Gastrocnemius medialis (tissue), 4 donors: ENCODE data around the gene FEV. TPM values are rescaled to one million over a fixed set of nuclear protein-coding genes. Genes with fewer than 3 reads are reported as not detected.

Source experiments
- ATAC-seq, 2 donors: fragments of 150-250 bp; one replicate each; pipeline ENCODE4 v1.9.1; 2016
- DNase-seq, 2 donors: peaks; one replicate each; pipeline ENCODE4 v3.0.0-alpha.2; 2019
- H3K27ac ChIP-seq, 4 donors: fragments of 200-600 bp; sonication (generic); 1 replicate in 1 of 4; 2 replicates in 3 of 4; pipeline ENCODE4 v1.5.1; 2016 to 2018; ENCODE audit warnings: mild to moderate bottlenecking in 2 of 4, moderate library complexity in 1 of 4
- H3K27me3 ChIP-seq, 3 donors: fragments of 200-600 bp; sonication (generic) in 2 of 3; 1 replicate in 1 of 3; 2 replicates in 2 of 3; pipeline versions ENCODE4 v1.5.1 to v1.6.0; 2016 to 2019; ENCODE audit warnings: mild to moderate bottlenecking in 1 of 3, moderate library complexity in 1 of 3
- H3K36me3 ChIP-seq, 2 donors: fragments of 200-600 bp; sonication (generic) in 1 of 2; one replicate each; pipeline ENCODE4 v1.5.1; 2017 to 2018
- H3K4me1 ChIP-seq, 2 donors: fragments of 200-600 bp; sonication (generic) in 1 of 2; one replicate each; pipeline ENCODE4 v1.5.1; 2016 to 2017; ENCODE audit warnings: mild to moderate bottlenecking in 2 of 2
- H3K4me3 ChIP-seq, 4 donors: fragments of 200-600 bp; sonication (generic) in 3 of 4; 1 replicate in 1 of 4; 2 replicates in 3 of 4; pipeline ENCODE4 v1.5.1; 2016 to 2019; ENCODE audit warnings: mild to moderate bottlenecking in 2 of 4
- H3K9me3 ChIP-seq, 3 donors: fragments of 200-600 bp; sonication (generic) in 2 of 3; 1 replicate in 1 of 3; 2 replicates in 2 of 3; pipeline ENCODE4 v1.5.1; 2016 to 2019
- CTCF ChIP-seq, 5 experiments: fragments of 450-650 bp in 3 of 5; fragments of 200-600 bp in 2 of 5; sonication (generic) in 2 of 5; IDR thresholded peaks in 4 of 5; conservative IDR thresholded peaks in 1 of 5; 1 replicate in 4 of 5; 2 replicates in 1 of 5; pipeline ENCODE4 v1.5.1; 2016 to 2019; ENCODE audit warnings: antibody characterized with exemption in 5 of 5, mild to moderate bottlenecking in 3 of 5, moderate library complexity in 3 of 5
- POLR2A ChIP-seq, 2 donors: fragments of 450-650 bp; IDR thresholded peaks; one replicate each; pipeline ENCODE4 v1.6.1; 2017; ENCODE audit warnings: antibody characterized with exemption in 2 of 2, mild to moderate bottlenecking in 2 of 2, moderate library complexity in 2 of 2
- in situ Hi-C, 4 donors: fragments of 200-750 bp; cut with MboI; loops; one replicate each; pipeline versions ENCODE4 v1.15.0 to v1.8.0; 2017; ENCODE audit warnings: low sequenced_read_pairs in 4 of 4
- intact Hi-C: fragments of 100-400 bp; cut with DNase I; formaldehyde crosslinking; loops from one replicate; pipeline ENCODE4 v1.15.1; 2023; ENCODE audit warnings: low total_unique reads
- total RNA-seq, 4 donors: library from RNA; depleted of rRNA; stranded (reverse); fragments of >200 nt; gene quantifications; one replicate each; pipeline versions ENCODE4 v1.1.0 to v1.2.3, GENCODE V29; 2016

FEV gene
- total RNA-seq, 4 donors from 2014 or later, result not detected

- no peaks in the 10 kb centered on the region for H3K9me3 ChIP-seq
- ATAC-seq (no peak), DNase-seq (no peak)
- H3K36me3 ChIP-seq, result no peaks in the 10 kb centered on the region
- no peak for TF ChIP-seq POLR2A (IDR thresholded peaks at IDR 0.05)
- no peak for TF ChIP-seq CTCF (IDR thresholded peaks at IDR 0.05 in 4 of 5, conservative IDR thresholded peaks at IDR 0.05 in 1 of 5)
- H3K4me3 ChIP-seq, result no peak overlapping the region
- in situ Hi-C loops, result no loop called here
- no peak overlapping the region for H3K27ac ChIP-seq
- peaks cover 0 to 3% of the 10 kb centered on the region in 2 donors for H3K4me1 ChIP-seq
- H3K27me3 ChIP-seq, result peaks cover 28 to 38% (median 29%) of the 10 kb centered on the region in 3 donors
- intact Hi-C loops, result no loop called here
Observed at GRCh38 chr2:218956039-218956438, 28.9 kb downstream of the FEV start.

- in situ Hi-C loops, result no loop called here
- DNase-seq, result no peak
- peaks cover 18 to 26% (median 20%) of the 10 kb centered on the region in 3 donors for H3K27me3 ChIP-seq
Observed at GRCh38 chr2:218954541-218955300, 30.3 kb downstream of the FEV start.

GRCh38 chr2:218953366-218953954 lies 31.5 kb downstream of the FEV start:
- intact Hi-C loops (no loop called here), in situ Hi-C loops (no loop called here)
- H3K4me1 ChIP-seq, result no peaks in the 10 kb centered on the region
- no peaks in the 10 kb centered on the region for H3K9me3 ChIP-seq
- ATAC-seq, result no peak
- TF ChIP-seq POLR2A (IDR thresholded peaks at IDR 0.05), result no peak
- no peak for TF ChIP-seq CTCF (IDR thresholded peaks at IDR 0.05 in 4 of 5, conservative IDR thresholded peaks at IDR 0.05 in 1 of 5)
- peaks cover 6 to 17% (median 10%) of the 10 kb centered on the region in 3 donors for H3K27me3 ChIP-seq
- no peaks in the 10 kb centered on the region for H3K36me3 ChIP-seq
- DNase-seq, result no peak
- H3K27ac ChIP-seq, result no peak overlapping the region
- H3K4me3 ChIP-seq, result no peak overlapping the region

More at GRCh38 chr2:218954541-218955300, 30.3 kb downstream of the FEV start:
- ATAC-seq, result no peak
- intact Hi-C loops, result no loop called here
- Histone ChIP-seq H3K36me3 (no peaks in the 10 kb centered on the region), H3K27ac (no peak overlapping the region), H3K4me1 (peaks cover 0 to 1% of the 10 kb centered on the region in 2 donors), H3K4me3 (no peak overlapping the region), H3K9me3 (no peaks in the 10 kb centered on the region)
- TF ChIP-seq POLR2A (IDR thresholded peaks at IDR 0.05) (no peak), CTCF (IDR thresholded peaks at IDR 0.05 in 4 of 5, conservative IDR thresholded peaks at IDR 0.05 in 1 of 5) (no peak)

GRCh38 chr2:218952160-218952559 lies 32.8 kb downstream of the FEV start:
- TF ChIP-seq CTCF (IDR thresholded peaks at IDR 0.05 in 4 of 5, conservative IDR thresholded peaks at IDR 0.05 in 1 of 5) (no peak), POLR2A (IDR thresholded peaks at IDR 0.05) (no peak)
- Histone ChIP-seq H3K9me3 (no peaks in the 10 kb centered on the region), H3K4me1 (no peaks in the 10 kb centered on the region), H3K27ac (no peak overlapping the region), H3K27me3 (peaks cover 0 to 8% (median 3%) of the 10 kb centered on the region in 3 donors), H3K36me3 (no peaks in the 10 kb centered on the region), H3K4me3 (no peak overlapping the region)
- DNase-seq (no peak), ATAC-seq (no peak)
- in situ Hi-C loops (no loop called here), intact Hi-C loops (no loop called here)
